GM21515 (cell line): Measurements from ENCODE around the gene NRXN3.

Experiments used
- ATAC-seq: cut with Tn5 transposase; IDR thresholded peaks from one replicate; pipeline ENCODE4 v1.9.1; 2021; ENCODE audit not compliant: unreplicated experiment

Gene NRXN3

GRCh38 chr14:79904497-79904896 lies 1734.3 kb downstream of the NRXN3 start:
- no peak for ATAC-seq

- no peak for ATAC-seq
Observed at GRCh38 chr14:79906994-79907393, 1736.8 kb downstream of the NRXN3 start.

- ATAC-seq = no peak
Observed at GRCh38 chr14:79910086-79910485, 1739.9 kb downstream of the NRXN3 start.

- ATAC-seq = no peak
Observed at GRCh38 chr14:79911744-79912143, 1741.6 kb downstream of the NRXN3 start.

GRCh38 chr14:79914595-79914994 lies 1744.4 kb downstream of the NRXN3 start:
- ATAC-seq = no peak

GRCh38 chr14:79915406-79915805 lies 1745.2 kb downstream of the NRXN3 start:
- no peak for ATAC-seq

- ATAC-seq = no peak
Observed at GRCh38 chr14:79916281-79916680, 1746.1 kb downstream of the NRXN3 start.

GRCh38 chr14:79916892-79917291 lies 1746.7 kb downstream of the NRXN3 start:
- ATAC-seq = no peak
